A549 (cell line): ENCODE results near the gene IKZF3. TPM values are rescaled to one million over a fixed set of nuclear protein-coding genes. Genes with fewer than 3 reads are reported as not detected.
A peak's percentile ranks its signal among the peaks of the same experiment; 100 is the strongest.

Experiments used
- ATAC-seq, 2 experiments: fragments of 200-7000 bp in 1 of 2; fragments of >200 bp in 1 of 2; cut with Nextera tagmentation in 1 of 2; cut with Tn5 transposase in 1 of 2; 3 replicates each; pipeline versions ENCODE4 v1.8.0 to v1.9.1; 2018 to 2020; ENCODE audit warnings: mild to moderate bottlenecking in 1 of 2, moderate library complexity in 1 of 2
- CTCF ChIA-PET: fragments of 300-600 bp; sonication (Branson Sonifier 250); formaldehyde crosslinking; extraction: SDS; loops from one replicate; lab custom pipeline; 2021; ENCODE audit warnings: antibody characterized with exemption, inconsistent platforms; lab: Yijun Ruan, JAX
- POLR2A ChIA-PET: fragments of 350-600 bp; formaldehyde crosslinking; extraction: SDS; loops from one replicate; lab custom pipeline; 2021; ENCODE audit warnings: antibody characterized with exemption, inconsistent platforms; lab: Yijun Ruan, JAX
- DNase-seq, 2 experiments: peaks; one replicate each; pipeline versions ENCODE4 v3.0.0 to v3.0.0-alpha.2; 2011 to 2016; ENCODE audit warnings: low read depth in 1 of 2, low spot score in 1 of 2
- FAIRE-seq: peaks from 2 replicates; lab custom pipeline; 2011; peaks lifted over from hg19 to GRCh38; lab: Jason Lieb, UNC
- H3K27ac ChIP-seq, 2 experiments: fragments of >200 bp; sonication (Bioruptor Twin); formaldehyde crosslinking; 3 replicates each; pipeline ENCODE4 v1.5.1; 2016 to 2017
- H3K4me1 ChIP-seq: fragments of >200 bp; sonication (Bioruptor Twin); formaldehyde crosslinking; 3 replicates; pipeline ENCODE4 v1.6.1; 2016
- H3K4me2 ChIP-seq: fragments of >200 bp; sonication (Bioruptor Twin); formaldehyde crosslinking; 3 replicates; pipeline ENCODE4 v1.6.1; 2016
- H3K4me3 ChIP-seq: fragments of >200 bp; sonication (Bioruptor Twin); formaldehyde crosslinking; 3 replicates; pipeline ENCODE4 v1.5.1; 2016
- H3K9me3 ChIP-seq: fragments of >200 bp; sonication (Bioruptor Twin); formaldehyde crosslinking; 3 replicates; pipeline ENCODE4 v1.6.1; 2016
- ATOH8 ChIP-seq: fragments of 250-450 bp; sonication (Bioruptor Pico); IDR thresholded peaks from 2 replicates; pipeline ENCODE4 v1.5.0; 2020; ENCODE audit warnings: low read depth, mild to moderate bottlenecking, moderate library complexity
- BHLHE40 ChIP-seq: IDR thresholded peaks from 2 replicates; pipeline ENCODE4 v1.6.1; 2012; ENCODE audit warnings: low read depth, low read length, inconsistent platforms
- CBX2 ChIP-seq: fragments of 200-600 bp; sonication (generic); IDR thresholded peaks from 2 replicates; pipeline ENCODE4 v1.6.1; 2016; ENCODE audit warnings: low read depth, mild to moderate bottlenecking, borderline replicate concordance
- CEBPB ChIP-seq, 2 experiments: fragments of >200 bp in 1 of 2; sonication (Bioruptor Twin) in 1 of 2; formaldehyde crosslinking in 1 of 2; IDR thresholded peaks; 2 replicates each; pipeline ENCODE4 v1.6.1; 2012 to 2016
- E2F6 ChIP-seq: IDR thresholded peaks from 2 replicates; pipeline ENCODE4 v1.6.1; 2012; ENCODE audit warnings: low read depth, borderline replicate concordance
- ESRRA ChIP-seq: fragments of 150-350 bp; IDR thresholded peaks from 2 replicates; pipeline ENCODE4 v1.6.1; 2014; ENCODE audit warnings: mild to moderate bottlenecking, low read length, borderline replicate concordance
- FOSB ChIP-seq: fragments of 250-450 bp; sonication (Bioruptor Pico); IDR thresholded peaks from 2 replicates; pipeline ENCODE4 v1.5.0; 2020; ENCODE audit warnings: mild to moderate bottlenecking, moderate library complexity
- FOSL2 ChIP-seq, 2 experiments: fragments of 450-650 bp in 1 of 2; fragments of >200 bp in 1 of 2; sonication (Bioruptor Twin) in 1 of 2; formaldehyde crosslinking; IDR thresholded peaks; 2 replicates each; pipeline versions ENCODE4 v1.5.0 to v1.6.1; 2016 to 2020; ENCODE audit warnings: mild to moderate bottlenecking in 1 of 2, moderate library complexity in 1 of 2
- HEYL ChIP-seq: fragments of 250-450 bp; sonication (Bioruptor Pico); IDR thresholded peaks from 2 replicates; pipeline ENCODE4 v1.8.0; 2021; ENCODE audit warnings: mild to moderate bottlenecking, moderate library complexity
- HMGXB4 ChIP-seq: fragments of 250-450 bp; sonication (Bioruptor Pico); IDR thresholded peaks from 2 replicates; pipeline ENCODE4 v1.5.0; 2021; ENCODE audit warnings: mild to moderate bottlenecking, moderate library complexity, borderline replicate concordance
- HOXA7 ChIP-seq: fragments of 250-450 bp; sonication (Bioruptor Pico); IDR thresholded peaks from 2 replicates; pipeline ENCODE4 v1.5.0; 2020; ENCODE audit warnings: mild to moderate bottlenecking, moderate library complexity
- KDM1A ChIP-seq: fragments of 200-600 bp; sonication (generic); IDR thresholded peaks from 2 replicates; pipeline ENCODE4 v1.6.1; 2016; ENCODE audit warnings: low read depth, mild to moderate bottlenecking
- MAFK ChIP-seq: fragments of 450-650 bp; IDR thresholded peaks from 2 replicates; pipeline ENCODE4 v1.6.1; 2014; ENCODE audit not compliant: partially characterized antibody
- MAZ ChIP-seq: fragments of 150-350 bp; IDR thresholded peaks from 2 replicates; pipeline ENCODE4 v1.6.1; 2014; ENCODE audit warnings: antibody characterized with exemption, low read depth, low read length, borderline replicate concordance
- MYC ChIP-seq: IDR thresholded peaks from 2 replicates; pipeline ENCODE4 v1.6.1; 2012; ENCODE audit warnings: mild to moderate bottlenecking, inconsistent platforms, low read length, improper control_type of control experiment, borderline replicate concordance
- NFE2L2 ChIP-seq: fragments of 150-350 bp; conservative IDR thresholded peaks from 2 replicates; pipeline ENCODE4 v1.6.1; 2014; ENCODE audit warnings: low read length
- PBX3 ChIP-seq: IDR thresholded peaks from 2 replicates; pipeline ENCODE4 v1.6.1; 2012
- POLR2A ChIP-seq: IDR thresholded peaks from 2 replicates; pipeline ENCODE4 v1.6.1; 2012; ENCODE audit warnings: mild to moderate bottlenecking, low read length
- POLR2AphosphoS2 ChIP-seq: conservative IDR thresholded peaks from 2 replicates; pipeline ENCODE4 v1.6.1; 2012; ENCODE audit warnings: low read length, improper control_type of control experiment, inconsistent platforms
- RAD21 ChIP-seq, 2 experiments: fragments of >200 bp in 1 of 2; sonication (Bioruptor Twin) in 1 of 2; formaldehyde crosslinking in 1 of 2; IDR thresholded peaks in 1 of 2; conservative IDR thresholded peaks in 1 of 2; 2 replicates in 1 of 2; 3 replicates in 1 of 2; pipeline ENCODE4 v1.6.1; 2012 to 2018; ENCODE audit warnings: inconsistent platforms in 1 of 2
- RARB ChIP-seq: fragments of 250-450 bp; sonication (Bioruptor Pico); IDR thresholded peaks from 2 replicates; pipeline ENCODE4 v1.8.0; 2021; ENCODE audit warnings: mild to moderate bottlenecking, moderate library complexity
- RCOR1 ChIP-seq: fragments of 150-350 bp; IDR thresholded peaks from 2 replicates; pipeline ENCODE4 v1.6.1; 2014; ENCODE audit warnings: antibody characterized with exemption, low read length, low read depth
- SMC3 ChIP-seq: fragments of >200 bp; sonication (Bioruptor Twin); formaldehyde crosslinking; IDR thresholded peaks from 3 replicates; pipeline ENCODE4 v1.6.1; 2018; ENCODE audit warnings: inconsistent platforms
- SREBF2 ChIP-seq: fragments of 450-650 bp; IDR thresholded peaks from 2 replicates; pipeline ENCODE4 v1.6.1; 2014; ENCODE audit warnings: mild to moderate bottlenecking, moderate library complexity
- WGBS: methylation state at CpG from one replicate; pipeline ENCODE4 v1.1.6; 2017; ENCODE audit errors: missing lambda C conversion rate; 5-methylcytosine and 5-hydroxymethylcytosine counted together
- polyA plus RNA-seq, 4 experiments: library from polyadenylated mRNA; depleted of rRNA in 3 of 4; stranded (reverse); fragments of >200 nt; fragmentation: RNase III in 1 of 4; extraction: RNeasy Plus Mini Kit Qiagen cat#74134 plus additional on column Dnase treatment in 1 of 4; gene quantifications; 2 replicates in 3 of 4; 3 replicates in 1 of 4; pipeline ENCODE4 v1.2.3, GENCODE V29; 2011 to 2017

The IKZF3 gene
- polyA plus RNA-seq, 2 of the 4 experiments (the other 2 are of a cell fraction), result not detected

GRCh38 chr17:39777534-39778365 lies 86.4 kb downstream of the IKZF3 start:
- Histone ChIP-seq H3K27ac (no peak overlapping the region), H3K9me3 (no peaks in the 10 kb centered on the region), H3K4me2 (no peak overlapping the region), H3K4me3 (no peak overlapping the region)
- ChIA-PET POLR2A (no interaction called here), CTCF (interaction anchor here (0.7 to 1.9 kb wide), 3 partner anchors 8 to 494 kb away, joined by 3 to 6 read pairs (median 3); no protein-coding TSS in a partner anchor)
- no peak for DNase-seq
- 39% methylated on average over 11 of the region's 11 CpGs for WGBS
- no peak for TF ChIP-seq BHLHE40
- TF ChIP-seq MYC, result no peak
- TF ChIP-seq SREBF2, result no peak
- no peak for TF ChIP-seq ATOH8 (CRISPR knock-in tag)
- TF ChIP-seq, all 56 proteins: peak for 0
- peak; percentile 82 for FAIRE-seq
- no peak for ATAC-seq
- H3K4me1 ChIP-seq, result no peaks in the 10 kb centered on the region

- ChIA-PET POLR2A (no interaction called here), CTCF (interaction anchor here (0.9 to 2.0 kb wide), 4 partner anchors 23 to 154 kb away, joined by 3 to 7 read pairs (median 5); no protein-coding TSS in a partner anchor)
- TF ChIP-seq FOSB (CRISPR knock-in tag) (no peak), POLR2A (no peak), HMGXB4 (no peak), HEYL (CRISPR knock-in tag) (no peak), SMC3 (no peak), HOXA7 (CRISPR knock-in tag) (no peak), RARB (no peak), E2F6 (no peak), KDM1A (no peak), CBX2 (no peak), PBX3 (no peak), FOSL2 (IDR thresholded peaks at IDR 0.05) (no peak), FOSL2 (CRISPR knock-in tag; IDR thresholded peaks at IDR 0.05) (no peak), POLR2AphosphoS2 (no peak), NFE2L2 (no peak), RCOR1 (no peak), ESRRA (no peak), MAFK (no peak), RAD21 (conservative IDR thresholded peaks at IDR 0.05 in 1 of 2, IDR thresholded peaks at IDR 0.05 in 1 of 2) (no peak), MAZ (no peak), CEBPB (IDR thresholded peaks at IDR 0.05) (no peak)
- no peaks in the 10 kb centered on the region for H3K4me1 ChIP-seq
- DNase-seq (no peak), ATAC-seq (no peak), FAIRE-seq (no peak)
- no peak overlapping the region for H3K27ac ChIP-seq
- H3K4me2 ChIP-seq, result no peak overlapping the region
- H3K9me3 ChIP-seq, result no peaks in the 10 kb centered on the region
- H3K4me3 ChIP-seq, result no peak overlapping the region
Measured at GRCh38 chr17:39776252-39776651, 87.9 kb downstream of the IKZF3 start.
